ENCODE measurements around the gene CLCNKB. TPM values are rescaled to one million over a fixed set of nuclear protein-coding genes. Genes with fewer than 3 reads are reported as not detected.
"Not testable (repeated sequence)": the region's sequence is repeated elsewhere in the genome, so short reads cannot be mapped to it uniquely, and the experiment has no call there.

CLCNKB gene
- total RNA-seq, 1 donor from 2014 or later, result not detected

DNA sequence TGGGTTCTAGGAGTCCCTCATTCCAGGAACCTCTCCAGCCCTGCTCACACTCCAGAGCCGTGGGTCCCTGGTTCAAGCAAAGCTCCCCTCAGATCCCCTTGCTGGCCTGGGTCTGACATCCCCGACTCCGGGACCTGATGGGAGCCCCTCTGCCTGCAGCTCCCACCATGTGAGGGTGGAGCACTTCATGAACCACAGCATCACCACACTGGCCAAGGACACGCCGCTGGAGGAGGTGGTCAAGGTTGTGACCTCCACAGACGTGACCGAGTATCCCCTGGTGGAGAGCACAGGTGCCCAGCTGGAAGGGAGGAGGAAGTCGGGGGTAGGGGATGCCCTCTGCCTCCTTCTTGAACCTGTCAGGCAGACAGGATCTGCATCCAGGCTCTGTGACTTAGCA lies 12.0 kb upstream of the CLCNKB start:
- intact Hi-C loops (cut with micrococcal nuclease), result no loop called here

DNA sequence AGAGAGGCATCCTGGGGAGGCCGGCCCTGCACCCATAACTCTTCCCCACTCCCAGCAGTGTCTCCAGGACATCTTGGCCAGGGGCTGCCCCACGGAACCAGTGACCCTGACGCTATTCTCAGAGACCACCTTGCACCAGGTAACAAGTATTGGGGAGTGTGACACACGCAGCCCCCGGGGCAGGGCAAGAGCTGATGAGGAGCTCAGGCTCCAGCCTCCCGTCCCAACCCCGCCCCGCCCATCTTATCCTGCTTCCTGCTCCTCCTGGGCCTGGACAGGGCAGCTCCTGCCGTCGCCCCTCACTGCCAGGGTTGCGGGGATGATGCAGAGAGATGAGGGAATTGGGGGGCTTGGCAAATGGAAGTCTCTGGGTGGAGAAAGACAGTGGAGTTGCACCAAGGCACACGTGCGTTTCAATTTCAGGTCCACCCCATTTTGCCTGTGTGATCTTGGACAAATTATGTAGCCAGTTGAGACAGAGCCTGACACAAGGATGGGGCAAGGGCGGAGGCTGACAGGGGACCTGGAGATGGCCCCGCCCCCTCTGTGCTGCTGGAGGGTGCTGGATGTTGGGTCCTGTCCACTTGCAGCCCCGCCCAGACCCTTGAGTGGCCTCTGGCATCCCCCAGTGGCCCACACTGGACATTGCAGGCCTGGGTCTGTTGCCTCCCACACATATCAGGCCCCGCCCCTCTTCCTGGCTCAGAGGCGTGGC lies 11.0 kb upstream of the CLCNKB start:
- intact Hi-C loops (cut with micrococcal nuclease), result loop anchor here (2.0 kb wide), 1 partner anchor 24 kb away; no protein-coding TSS in a partner anchor

DNA sequence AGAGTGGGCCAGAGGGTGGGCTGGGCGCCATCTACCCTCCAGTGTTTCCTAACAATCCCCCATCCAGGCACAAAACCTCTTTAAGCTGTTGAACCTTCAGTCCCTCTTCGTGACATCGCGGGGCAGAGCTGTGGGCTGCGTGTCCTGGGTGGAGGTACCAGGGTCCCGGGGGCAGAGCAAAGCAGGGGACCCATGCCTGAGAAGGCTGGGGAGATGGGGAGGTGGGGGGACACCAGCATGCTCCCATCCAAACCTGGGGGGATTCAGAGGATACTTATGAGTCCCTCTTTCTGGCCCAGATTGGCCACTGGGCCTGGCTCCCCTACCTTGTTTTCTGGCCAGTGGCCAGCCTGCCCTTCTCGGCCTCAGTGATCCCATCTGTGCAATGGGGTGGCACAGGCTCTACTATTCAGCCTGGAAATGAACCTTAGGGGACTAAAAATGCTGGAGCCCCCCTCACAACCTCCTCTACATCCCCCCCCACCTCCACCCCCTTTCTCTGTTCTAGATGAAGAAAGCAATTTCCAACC lies 10.4 kb upstream of the CLCNKB start:
- intact Hi-C loops (cut with micrococcal nuclease), result loop anchor here (2.0 kb wide), 1 partner anchor 24 kb away; no protein-coding TSS in a partner anchor

DNA sequence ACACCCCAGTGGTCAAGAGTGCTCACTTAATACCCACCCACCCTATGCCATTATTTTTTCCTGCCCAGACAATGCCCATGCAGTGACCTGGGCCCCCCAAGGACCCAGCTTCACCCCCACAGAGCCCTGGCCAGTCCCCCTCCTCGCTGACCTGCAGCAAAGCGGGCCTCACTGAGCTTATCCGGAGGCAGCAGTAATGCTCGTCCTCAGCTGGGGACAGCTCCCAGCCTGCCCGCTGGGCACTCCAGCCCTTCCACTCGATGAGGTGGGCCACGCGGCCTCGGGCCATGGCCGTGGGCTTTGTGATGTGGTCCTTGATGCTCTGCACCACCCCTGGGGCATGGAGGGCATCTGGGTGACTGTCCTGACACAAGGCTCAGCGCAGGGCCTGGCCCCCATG lies 7.1 kb upstream of the CLCNKB start:
- intact Hi-C loops (cut with micrococcal nuclease), result not testable (repeated sequence)

DNA sequence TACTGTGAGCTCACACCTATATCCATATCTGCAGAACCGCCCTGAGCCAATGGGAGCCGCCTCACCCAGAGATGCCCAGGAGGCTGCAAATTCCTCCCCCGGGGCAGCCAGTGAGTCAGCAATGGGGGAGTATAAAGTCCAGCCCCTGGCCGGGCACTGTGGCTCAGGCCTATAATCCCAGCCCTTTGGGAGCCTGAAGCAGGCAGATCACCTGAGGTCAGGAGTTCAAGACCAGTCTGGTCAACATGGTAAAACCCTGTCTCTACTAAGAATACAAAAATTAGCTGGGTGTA lies 5.0 kb upstream of the CLCNKB start:
- intact Hi-C loops (cut with micrococcal nuclease), result no loop called here

DNA sequence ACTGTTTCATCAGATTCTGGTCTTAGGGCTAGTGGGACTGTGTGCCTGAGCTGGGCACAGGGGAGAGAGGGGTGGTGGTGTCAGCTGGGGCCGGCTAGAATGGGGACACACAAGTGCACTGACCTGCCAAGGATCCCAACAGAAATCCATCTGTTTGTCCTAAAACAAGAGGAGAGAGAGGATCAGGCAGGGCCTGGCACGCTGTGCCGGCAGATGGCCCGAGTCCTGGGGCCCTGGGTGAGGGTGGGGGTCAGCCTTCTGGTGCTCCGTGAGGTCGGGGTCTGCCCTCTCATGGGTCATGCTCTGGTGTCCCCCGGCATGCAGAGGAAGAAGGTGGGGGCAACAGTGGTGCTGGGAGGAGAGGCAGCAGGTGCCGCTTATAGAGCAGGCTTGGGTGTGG lies 3.7 kb upstream of the CLCNKB start:
- intact Hi-C loops (cut with micrococcal nuclease), result not testable (repeated sequence)

DNA sequence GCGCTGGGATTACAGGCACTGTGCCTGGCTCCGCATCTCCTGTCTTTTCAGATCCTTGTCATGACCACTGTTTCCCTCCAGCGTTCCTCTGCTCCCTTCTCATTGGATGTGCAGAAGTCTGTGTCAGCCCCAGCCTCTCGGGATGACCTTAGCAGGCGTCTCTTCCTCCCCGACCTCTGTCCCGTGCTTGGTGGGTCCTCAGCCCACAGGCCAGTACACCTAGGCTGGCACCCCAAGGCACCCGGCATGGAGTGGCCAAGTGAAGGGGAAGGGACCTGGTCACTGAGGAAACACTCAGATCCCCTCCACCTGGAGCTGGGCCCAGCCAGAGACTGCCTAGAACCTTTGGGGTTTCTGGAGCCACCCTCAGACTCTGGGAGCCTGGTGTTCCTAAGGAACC lies 2.4 kb upstream of the CLCNKB start:
- intact Hi-C loops (cut with micrococcal nuclease), result no loop called here

DNA sequence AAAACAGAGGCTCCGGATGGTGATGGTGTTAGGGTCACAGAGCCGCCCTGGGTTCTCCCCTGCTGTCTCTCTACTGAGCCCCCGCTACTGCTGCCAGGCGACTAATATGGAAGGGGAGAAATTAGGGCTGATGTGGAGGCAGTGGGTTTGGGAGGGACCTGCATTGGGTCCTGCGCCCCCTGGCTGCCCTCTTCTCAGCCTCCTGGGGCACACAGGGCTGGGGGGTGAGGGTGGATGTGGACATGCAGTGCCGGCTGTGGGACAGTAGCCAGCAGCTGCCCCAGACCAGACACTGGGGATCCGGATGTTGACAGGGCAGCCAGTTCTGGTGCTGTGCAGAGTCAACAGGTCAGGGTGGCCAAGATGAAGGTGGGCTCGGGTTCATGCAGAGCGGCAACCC lies 1.5 kb upstream of the CLCNKB start:
- intact Hi-C loops (cut with micrococcal nuclease), result no loop called here

DNA sequence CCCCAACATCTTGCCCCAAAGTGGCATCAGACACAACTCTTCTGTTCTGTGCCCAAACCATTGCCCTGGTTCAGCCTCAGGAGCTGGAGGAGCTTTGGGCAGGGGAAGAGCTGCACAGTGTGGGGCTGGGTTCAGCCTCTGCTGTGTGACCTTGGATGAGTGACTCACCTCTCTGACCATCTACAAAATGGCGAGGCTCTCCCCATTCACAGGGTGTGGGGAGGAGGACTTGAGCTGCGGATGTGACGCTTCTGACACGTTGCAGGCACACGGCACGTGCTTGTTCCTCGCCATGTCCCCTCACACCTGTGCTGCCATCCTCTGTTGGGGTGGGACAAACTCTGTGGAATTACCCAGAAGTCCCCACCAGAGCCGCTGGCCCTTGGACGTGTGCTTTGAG lies 928 bp upstream of the CLCNKB start:
- intact Hi-C loops (cut with micrococcal nuclease), result not testable (repeated sequence)

DNA sequence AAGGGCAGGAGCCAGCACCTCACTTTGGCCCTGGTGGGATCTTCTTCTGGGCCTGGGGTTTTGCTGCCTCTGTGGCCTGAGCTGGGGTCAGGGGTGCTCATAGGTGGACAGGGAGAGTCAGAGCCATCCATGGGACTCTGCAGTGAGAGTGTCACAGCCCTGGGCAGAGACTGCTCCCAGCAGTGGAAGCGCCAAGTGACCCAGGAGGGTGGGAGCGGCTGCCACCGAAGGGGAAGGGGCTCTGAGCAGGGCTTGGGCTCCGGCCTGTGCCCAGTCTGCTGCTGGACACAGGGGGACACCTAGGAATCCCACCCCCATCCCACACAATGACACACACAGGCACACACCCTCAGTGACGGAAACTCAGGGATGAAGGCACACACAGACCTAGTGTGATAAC lies 368 bp downstream of the CLCNKB start:
- intact Hi-C loops (cut with micrococcal nuclease), result no loop called here

DNA sequence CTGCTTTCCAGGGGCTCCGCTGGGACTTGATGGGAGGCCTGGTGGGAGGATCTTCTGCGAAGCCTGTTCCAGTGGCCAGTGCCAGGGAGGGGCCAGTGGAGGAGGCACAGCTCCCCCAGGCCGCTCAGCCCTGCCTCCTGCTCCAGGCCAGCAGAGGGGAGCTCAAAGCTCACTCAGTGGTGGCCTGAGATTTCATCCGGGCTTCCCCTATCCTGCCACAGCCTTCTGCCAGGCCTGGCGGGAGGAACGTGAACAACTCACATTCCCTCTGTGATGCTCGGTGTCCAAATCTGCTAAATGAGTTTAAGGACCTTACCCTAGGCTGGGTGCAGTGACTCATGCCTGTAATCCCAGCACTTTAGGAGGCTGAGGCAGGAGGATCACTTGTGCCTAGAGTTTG lies 3.3 kb downstream of the CLCNKB start:
- intact Hi-C loops (cut with micrococcal nuclease), result no loop called here

DNA sequence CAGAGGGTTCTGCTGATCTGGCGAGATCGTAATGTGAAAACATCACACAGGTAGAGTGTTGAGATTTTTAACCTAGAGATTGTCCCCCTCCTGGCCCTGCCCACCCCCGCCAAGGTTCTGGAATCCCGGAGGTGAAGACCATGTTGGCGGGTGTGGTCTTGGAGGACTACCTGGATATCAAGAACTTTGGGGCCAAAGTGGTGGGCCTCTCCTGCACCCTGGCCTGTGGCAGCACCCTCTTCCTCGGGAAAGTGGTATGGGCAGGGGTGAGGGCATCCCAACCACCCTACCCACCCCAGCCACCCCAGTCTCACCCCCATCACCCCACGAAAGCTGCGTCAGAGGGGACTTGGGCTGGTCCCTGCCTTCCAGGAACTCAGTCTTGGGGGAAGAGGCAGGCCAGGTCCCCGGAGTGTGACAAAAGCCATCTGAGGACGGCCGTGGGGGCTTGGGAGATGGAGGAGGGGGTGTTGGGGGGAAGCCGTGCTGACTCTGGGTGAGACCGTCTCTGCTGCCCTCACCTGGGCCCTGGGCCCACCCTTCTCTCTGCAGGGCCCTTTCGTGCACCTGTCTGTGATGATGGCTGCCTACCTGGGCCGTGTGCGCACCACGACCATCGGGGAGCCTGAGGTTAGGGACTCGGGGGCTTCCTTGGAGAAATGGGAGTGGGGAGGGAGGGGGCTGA lies 4.4 kb downstream of the CLCNKB start:
- intact Hi-C loops (cut with micrococcal nuclease), result no loop called here

DNA sequence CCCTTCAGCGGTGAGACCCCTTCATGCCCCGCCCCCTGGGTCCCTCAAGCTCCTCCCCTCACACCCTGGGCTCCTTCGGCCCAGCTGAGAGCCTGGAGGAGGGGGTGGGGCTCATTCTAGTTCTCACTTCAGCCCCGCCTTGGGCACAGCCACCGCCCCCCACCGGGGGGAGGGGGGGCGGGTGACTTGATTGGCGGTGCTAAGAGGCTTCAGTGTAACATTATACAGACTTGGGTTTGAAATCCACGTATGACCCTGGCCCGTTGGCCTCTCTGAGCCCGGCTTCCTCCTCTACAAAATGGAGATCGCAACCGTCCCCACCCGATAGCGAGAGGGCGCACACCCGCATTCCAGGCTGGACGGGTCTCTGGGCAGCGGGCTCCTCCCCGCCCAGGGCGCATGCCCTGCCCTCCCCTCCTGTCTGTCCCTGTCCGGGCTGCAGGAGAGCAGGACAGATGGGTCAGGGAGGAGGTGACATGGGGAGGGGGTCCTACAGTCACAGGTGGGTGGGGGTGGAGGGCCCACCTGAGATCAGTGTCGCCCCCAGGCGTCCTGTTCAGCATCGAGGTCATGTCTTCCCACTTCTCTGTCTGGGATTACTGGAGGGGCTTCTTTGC lies 5.1 kb downstream of the CLCNKB start:
- intact Hi-C loops (cut with micrococcal nuclease), result no loop called here

DNA sequence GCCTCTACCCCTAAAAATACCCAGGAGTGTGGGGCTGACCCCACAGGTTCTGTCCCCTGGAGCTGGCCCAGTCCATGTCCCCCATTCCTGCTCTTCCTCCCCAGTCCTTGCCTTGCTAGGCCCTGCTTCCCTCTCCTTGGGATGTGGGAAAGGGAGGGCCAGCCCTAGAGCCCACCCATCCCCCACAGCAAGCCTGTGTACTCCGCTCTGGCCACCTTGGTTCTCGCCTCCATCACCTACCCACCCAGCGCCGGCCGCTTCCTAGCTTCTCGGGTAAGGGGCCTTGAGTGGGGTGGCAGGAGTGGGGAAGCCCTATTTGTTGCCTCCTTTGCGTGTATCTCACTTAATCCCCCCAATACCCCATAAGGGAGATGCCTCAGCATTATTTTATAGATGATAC lies 6.7 kb downstream of the CLCNKB start:
- intact Hi-C loops (cut with micrococcal nuclease), result no loop called here

DNA sequence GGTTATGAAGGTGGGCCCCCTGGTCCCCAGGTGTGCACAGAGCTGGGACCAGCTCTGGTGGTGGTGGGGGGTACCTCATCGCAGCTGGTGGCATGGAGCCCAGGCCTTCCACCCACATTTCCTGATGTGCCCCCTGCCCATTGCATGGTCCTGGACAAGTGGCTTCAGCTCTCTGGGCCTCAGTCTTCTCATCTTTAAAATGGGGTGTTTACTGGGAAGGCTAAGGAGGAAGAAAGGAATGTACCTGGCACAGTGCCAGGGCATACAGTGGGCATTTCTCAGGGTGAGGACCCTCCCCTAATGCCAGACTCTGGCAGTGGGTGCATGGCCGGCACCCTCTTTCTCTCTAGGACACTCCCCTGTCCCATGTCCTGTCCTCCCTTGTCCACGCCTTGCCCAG lies 7.5 kb downstream of the CLCNKB start:
- intact Hi-C loops (cut with micrococcal nuclease), result no loop called here

DNA sequence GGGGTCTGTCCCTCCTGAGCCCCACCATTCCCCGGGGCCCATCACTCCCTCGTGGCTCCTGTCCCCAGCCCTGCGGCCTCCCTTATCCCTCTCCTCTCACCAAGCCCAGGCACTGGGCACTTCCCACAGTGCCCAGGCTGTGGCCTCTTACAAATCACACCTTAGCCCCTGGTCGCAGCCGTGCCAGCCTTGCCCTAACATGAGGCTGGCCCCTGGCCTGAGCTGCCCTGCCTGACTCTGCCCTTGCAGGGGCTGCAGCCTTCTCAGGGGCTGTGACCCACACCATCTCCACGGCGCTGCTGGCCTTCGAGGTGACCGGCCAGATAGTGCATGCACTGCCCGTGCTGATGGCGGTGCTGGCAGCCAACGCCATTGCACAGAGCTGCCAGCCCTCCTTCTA lies 8.4 kb downstream of the CLCNKB start:
- intact Hi-C loops (cut with micrococcal nuclease), result not testable (repeated sequence)

DNA sequence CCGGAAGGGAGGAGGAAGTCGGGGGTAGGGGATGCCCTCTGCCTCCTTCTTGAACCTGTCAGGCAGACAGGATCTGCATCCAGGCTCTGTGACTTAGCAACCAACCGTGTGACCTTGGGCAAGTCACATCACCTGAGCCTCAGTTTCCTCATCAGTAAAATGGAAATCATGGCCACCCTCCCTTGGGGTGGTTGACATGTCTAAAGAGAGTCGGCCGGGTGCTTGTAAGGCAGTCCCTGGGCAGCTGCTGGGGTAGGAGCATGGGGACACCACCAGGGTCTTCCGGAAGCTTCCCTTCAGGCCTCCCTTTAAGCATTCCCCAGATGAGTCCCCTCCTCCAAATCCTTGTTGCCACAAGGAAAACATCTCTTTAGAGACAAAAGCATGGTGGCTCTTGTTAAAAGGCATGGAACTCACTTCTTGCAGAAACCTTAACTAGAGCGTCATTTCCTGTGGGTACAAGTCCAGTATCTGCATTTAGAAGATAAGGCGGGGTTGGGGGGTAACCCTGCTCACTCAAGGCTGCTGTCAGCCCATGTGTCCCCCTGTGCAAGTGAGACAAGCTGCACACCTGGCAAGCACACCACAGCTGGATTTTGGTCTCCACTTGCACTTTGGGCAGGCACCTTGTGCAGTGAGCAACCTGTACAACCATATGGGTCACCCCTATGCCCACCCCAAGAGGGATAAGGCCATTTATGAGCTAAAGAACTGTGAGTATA lies 10.4 kb downstream of the CLCNKB start:
- intact Hi-C loops (cut with micrococcal nuclease), result no loop called here

DNA sequence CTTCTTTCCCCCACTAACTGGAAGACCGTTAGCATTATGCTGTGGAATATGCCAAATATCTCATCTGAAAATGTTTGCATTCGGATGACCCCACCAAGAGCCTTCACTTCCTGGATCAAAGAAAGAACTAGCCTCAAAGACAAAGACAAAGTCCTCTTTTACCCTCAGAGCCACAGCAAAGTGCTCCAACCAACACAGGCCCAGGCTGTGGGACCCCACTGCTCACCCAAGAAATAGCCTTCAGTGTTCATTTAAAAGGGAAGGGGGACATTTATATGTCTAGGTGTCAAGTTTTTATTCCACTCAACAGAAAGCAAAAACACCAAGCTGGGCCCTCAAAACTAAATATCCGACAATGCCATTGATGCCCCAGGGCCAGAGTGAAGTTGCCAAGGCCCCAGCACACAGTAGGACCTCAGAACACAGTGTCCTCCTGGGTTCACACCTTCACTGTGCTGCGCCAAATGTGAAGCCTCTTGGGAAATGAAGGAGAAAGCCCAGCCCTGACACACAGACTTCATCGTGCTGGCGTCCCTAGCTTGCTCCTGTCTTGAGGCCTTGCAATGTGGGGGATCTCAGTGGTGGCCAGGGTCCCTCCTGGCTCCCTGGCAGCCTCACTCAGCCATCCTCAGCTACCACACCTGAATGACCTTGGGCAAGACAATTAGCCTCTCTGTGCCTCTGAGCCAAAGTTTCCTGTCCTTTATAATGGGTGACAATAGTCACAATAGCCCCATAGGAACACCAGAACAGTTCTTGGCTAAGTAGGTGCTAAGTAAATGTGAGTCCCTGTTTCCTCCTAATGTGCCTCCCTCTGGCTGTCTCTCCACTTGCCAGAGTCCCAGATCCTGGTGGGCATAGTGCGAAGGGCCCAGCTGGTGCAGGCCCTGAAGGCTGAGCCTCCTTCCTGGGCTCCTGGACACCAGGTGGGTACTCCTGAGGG lies 11.3 kb downstream of the CLCNKB start:
- intact Hi-C loops (cut with micrococcal nuclease), result no loop called here

DNA sequence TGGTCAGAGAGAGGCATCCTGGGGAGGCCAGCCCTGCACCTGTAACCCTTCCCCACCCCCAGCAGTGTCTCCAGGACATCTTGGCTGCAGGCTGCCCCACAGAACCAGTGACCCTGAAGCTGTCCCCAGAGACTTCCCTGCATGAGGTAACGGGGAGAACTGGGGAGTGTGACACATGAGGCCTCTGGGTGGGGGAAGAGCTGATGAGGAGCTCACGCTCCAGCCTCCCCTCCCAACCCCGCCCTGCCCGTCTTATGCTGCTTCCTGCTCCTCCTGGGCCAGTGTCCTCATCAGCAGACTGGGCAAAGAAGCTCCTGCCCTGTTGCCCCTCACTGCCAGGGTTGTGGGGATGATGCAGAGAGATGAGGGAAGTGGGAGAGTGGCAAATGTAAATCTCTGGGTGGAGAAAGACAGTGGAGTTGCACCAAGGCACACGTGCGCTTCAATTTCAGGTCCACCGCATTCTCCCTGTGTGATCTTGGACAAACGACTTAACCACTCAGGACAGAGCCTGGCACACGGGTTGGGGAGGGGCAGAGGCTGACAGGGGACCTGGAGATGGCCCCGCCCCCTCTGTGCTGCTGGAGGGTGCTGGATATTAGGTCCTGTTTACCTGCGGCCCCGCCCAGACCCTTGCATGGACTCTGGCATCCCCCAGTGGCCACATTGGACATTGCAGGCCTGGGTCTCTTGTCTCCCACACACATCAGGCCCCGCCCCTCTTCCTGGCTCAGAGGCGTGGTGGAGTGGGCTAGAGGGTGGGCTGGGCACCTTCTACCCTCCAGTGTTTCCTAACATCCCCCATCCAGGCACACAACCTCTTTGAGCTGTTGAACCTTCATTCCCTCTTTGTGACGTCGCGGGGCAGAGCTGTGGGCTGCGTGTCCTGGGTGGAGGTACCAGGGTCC lies 12.3 kb downstream of the CLCNKB start:
- intact Hi-C loops (cut with micrococcal nuclease), result loop anchor here (1.0 to 2.0 kb wide), 4 partner anchors 23 to 264 kb away; no protein-coding TSS in a partner anchor

DNA sequence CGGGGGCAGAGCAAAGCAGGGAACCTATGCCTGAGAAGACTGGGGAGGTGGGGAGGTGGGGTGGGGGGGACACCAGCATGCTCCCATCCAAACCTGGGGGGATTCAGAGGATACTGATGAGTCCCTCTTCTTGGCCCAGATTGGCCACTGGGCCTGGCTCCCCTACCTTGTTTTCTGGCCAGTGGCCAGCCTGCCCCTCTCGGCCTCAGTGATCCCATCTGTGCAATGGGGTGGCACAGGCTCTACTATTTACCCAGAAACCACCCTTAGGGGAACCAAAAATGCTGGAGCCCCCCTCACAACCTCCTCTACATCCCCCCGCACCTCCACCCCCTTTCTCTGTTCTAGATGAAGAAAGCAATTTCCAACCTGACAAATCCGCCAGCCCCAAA lies 12.9 kb downstream of the CLCNKB start:
- intact Hi-C loops (cut with micrococcal nuclease), result loop anchor here (1.0 to 2.0 kb wide), 4 partner anchors 24 to 264 kb away; no protein-coding TSS in a partner anchor
